NAMALWA (cell line): ENCODE data around the gene USP14.

ENCODE experiments used
- DNase-seq: peaks from one replicate; pipeline ENCODE4 v3.0.0-alpha.2; 2015; ENCODE audit warnings: low spot score

Gene USP14

GRCh38 chr18:159933-160332, 1.6 kb downstream of the USP14 start:
- no peak for DNase-seq

- no peak for DNase-seq
Measured at GRCh38 chr18:160831-161570, 2.6 kb downstream of the USP14 start.

DNA sequence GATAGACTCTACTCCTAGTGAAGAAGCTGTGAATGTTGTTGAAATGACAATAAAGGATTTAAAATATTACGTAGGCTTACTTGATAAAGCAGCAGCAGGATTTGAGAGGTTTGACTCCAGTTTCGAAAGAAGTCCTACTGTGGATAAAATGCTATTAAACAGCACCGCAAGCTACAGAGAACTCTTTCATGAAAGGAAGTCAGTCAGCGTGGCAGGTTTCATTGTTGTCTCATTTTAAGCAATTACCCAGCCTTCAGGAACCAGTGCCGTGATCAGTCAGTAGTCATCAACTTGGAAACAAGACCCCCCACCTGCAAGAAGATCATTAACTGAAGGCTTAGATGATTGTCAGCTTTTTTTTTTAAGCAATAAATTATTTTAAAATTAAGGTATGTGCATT, 14.0 kb downstream of the USP14 start:
- no peak for DNase-seq

DNA sequence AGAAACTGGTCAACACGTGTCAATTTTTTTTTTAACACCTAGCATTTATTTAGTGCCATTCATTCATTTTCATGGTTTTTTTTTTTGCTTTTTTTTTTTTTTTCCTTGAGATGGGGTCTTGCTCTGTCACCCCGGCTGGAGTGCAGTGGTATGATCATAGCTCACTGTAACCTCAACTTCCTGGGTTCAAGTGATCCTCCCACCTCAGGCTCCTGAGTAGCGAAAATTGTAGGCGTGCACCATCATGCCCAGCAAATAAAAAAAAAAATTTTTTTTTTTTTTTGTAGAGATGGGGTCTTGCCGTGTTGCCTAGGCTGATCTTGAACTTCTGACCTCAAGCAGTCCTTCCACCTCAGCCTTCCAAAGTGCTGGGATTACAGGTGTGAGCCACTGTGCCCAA, 21.1 kb downstream of the USP14 start:
- no peak for DNase-seq

GRCh38 chr18:181711-182110, 23.4 kb downstream of the USP14 start:
- DNase-seq, result no peak

- no peak for DNase-seq
Measured at GRCh38 chr18:183769-184168, 25.4 kb downstream of the USP14 start.

GRCh38 chr18:189254-189653, 30.9 kb downstream of the USP14 start:
- DNase-seq, result no peak

DNA sequence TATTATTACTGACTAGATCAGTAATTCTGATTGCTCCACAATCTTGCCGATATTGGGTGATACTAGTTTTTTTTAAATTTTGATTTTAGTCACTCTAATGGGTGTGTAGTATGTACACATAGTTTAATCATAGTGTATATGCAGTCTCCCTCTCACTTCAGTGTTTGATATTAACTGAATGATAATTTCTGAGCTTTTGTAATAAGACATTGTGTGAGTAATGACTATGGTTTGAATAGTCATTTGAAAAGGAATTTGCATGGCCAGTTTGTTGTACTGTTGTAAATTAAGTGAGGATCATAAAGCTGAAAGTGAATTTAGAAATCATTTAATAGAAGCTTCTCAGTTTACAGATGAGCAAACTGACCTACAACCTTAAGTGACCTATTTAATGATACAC, 33.4 kb downstream of the USP14 start:
- DNase-seq, result no peak

DNA sequence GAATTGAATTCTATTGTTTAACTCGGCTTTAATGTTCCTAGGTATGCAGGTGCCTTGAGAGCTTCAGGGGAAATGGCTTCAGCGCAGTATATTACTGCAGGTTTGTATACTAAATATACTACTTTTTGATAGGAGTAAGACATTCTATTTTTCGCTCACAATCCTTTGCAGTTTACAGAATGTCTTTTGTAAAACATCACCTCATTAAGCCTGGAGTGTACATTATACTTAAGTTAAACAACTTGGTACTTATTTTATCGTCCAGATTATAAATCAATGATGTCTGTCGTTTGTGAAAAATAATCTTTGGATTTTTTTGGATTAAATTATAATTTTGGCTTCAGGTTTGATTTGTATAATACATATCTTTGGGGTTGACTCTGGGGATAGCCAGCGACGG, 34.4 kb downstream of the USP14 start:
- DNase-seq, result no peak

DNA sequence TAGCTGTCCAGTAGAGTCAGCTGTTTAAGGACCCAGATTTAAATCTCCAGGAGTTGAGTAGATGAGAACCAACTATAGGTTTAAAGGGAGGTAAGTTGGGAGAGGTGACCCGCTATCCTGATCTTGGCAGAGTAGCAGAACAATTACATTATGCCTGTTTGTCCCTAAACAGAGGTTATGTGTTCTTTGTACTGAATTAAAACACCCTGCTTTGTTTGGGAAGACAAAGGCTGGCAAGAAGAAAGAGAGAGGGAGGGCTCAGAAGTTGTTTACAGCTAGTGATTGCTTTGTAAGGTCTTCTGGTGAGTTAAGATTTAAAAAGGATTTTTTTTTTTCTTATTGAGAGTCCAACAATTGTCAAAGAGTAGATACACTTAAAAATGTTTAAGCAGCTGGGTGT, 37.3 kb downstream of the USP14 start:
- DNase-seq, result no peak

DNA sequence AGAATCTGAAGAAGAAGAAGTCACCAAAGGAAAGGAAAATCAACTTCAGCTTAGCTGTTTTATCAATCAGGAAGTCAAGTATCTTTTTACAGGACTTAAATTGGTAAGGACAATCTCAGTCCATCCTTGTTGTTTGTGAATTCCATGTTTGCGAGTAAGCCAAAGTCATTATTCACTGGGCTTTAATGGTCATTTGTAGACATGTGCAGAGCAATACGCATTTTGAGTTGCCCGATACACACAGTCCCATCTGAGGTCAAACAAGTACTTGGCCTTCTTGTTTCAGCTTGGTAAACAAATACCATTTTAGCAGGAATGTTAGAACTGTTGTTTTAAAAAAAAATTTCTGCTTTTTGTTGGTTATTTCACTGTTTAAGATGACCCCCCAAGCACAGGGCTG, 40.9 kb downstream of the USP14 start:
- no peak for DNase-seq

DNA sequence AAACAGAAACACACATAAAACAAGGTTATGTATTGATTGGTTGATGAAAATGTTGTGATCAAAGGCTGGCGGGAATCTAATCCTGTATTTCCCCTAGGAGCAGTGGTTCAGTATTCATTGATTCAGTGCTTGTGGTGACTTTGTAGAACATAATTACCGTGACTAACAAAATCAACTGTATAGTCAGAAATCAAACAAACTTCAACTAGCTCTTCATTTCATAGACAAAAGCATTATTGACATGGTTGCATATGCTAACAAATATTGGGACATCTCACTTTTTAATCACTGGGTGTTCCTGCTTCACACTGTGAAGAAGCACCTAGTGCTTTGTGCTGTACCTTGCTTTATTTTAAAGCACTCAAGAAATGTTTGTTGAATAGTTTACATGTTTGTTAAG, 41.4 kb downstream of the USP14 start:
- DNase-seq, result no peak

DNA sequence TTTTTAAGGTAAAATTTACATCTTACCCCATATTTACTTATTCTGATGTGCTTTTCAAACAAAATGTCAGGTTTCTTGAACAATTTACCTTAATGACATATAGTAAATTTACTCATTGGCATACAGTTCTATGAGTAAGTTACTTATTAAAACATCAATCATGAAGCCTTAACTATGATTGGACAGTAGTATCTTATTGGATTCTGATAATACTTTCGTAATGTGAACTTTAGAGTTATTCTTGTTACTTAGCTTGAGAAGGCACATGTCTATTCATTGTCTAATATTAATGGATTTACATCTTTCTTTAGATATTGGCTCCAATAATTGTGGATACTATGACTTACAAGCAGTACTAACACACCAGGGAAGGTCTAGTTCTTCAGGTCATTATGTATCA, 51.7 kb downstream of the USP14 start:
- no peak for DNase-seq

DNA sequence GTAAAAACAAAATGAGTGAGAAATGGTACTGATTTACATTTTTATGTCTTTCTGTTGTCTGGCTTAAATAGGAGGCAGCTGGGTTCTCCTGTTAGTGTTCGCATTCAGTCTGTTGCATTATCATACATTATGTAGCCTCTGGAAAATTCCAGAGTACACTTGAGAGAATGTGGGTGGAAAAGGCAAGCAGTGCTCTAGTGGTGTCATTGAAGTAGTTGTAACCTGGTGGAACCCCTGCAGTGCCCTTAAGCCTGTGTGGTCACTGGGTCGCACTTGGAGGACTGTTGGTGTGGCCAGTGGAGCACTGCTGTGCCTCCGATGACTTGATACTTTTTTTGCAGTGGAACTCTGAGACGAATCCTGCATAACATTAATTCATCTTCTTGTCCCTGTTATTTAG, 52.4 kb downstream of the USP14 start:
- DNase-seq, result no peak

- no peak for DNase-seq
Measured at GRCh38 chr18:211582-211981, 53.2 kb downstream of the USP14 start.

DNA sequence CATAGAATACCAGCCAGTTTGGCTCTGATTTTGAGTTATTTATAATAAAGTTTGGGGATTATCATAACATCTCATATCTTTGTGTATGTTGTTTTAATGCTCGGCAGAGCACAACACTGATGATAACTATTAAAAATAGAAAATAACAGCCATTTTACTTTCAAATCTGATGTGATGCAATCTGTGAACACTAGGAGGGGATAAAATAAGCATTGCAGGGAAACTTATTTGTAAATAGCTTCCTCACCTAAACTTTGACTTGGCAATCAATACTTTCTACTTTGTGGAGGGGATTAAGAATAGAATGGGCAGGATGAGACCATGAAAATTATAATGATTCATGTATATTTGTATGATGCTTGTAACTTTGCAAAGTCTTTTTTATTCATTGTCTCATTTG, 54.4 kb downstream of the USP14 start:
- DNase-seq, result peak; percentile 44

DNA sequence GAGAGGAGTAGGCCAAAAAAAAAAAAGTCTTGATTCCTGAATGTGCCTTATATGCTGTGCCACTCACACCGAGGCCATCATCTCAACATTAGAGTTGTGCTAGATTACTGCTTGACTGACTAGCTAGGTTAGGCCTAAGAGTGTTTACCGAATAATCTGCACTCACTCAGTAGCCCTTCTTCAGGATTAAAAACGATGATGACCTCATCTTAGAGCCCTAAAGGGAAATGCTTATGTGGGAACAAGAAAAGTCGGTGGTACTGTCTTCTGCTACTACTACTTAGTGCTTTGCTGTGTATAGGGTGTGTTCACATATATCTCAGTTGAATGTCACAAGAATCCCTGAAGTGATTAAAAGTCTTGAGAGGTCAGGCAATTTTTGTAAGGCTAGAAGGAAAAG, 55.1 kb downstream of the USP14 start:
- no peak for DNase-seq

DNA sequence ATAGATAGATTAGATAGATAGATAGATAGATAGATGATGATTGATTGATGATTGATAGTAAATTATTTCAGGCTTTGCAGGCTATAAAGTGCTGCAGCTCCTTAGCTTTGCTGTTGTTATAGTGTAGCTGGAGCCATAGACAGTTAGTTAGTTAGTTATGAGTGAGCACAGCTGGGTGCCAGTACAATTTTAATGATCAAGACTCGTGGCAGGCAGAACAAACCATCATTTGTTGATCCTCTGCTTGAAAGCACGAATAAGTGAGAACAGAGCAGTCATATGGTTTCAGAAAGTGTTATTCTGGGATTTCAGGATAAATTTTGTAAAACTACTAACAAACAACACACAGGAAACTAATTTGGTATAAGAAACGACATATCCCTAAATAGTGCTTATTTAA, 55.6 kb downstream of the USP14 start:
- DNase-seq, result no peak

GRCh38 chr18:215448-216010, 57.2 kb downstream of the USP14 start:
- DNase-seq, result no peak

GRCh38 chr18:217532-218336, 59.4 kb downstream of the USP14 start:
- DNase-seq, result no peak

DNA sequence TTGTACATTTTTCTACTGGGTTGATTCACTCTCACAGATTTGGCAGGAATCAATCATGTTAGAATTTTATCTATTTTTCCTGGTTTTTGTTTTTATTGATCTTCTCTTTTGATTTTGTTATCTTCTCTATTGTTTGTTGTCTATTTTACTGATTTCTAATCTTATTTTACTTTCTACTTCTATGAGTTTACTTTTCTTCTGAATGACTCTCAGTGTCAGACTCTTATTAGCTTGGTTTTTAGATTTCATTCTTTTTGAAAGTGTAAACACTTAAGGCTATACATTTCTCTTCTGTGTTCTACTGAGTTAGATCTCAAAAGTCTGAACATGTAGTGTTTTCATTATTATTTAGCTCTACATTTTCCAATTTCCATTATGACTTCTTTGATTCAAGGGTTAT, 62.4 kb downstream of the USP14 start:
- DNase-seq, result no peak

GRCh38 chr18:225745-226144, 67.4 kb downstream of the USP14 start:
- no peak for DNase-seq

DNA sequence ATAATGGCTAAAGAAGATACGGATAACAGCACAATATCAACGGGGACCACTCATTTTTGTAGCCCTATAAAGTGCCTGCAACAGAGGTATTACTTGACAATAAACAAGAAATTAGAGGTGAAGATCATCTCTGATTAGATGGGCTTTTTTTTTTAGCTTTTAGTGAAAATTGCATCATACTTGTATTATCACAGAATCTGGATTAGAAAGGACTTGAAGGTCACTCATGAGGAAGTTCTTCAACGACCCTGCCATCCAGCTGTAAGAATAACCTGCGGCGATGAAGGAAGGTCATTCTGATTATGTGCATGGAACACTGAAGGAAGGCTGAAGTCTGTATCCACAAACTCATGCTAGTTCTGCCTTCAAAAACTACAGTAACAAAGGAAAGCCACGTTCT, 69.0 kb downstream of the USP14 start:
- DNase-seq, result no peak
